Retinal pigment epithelial cell (primary cell): Measurements from ENCODE around the gene MAGI2.
A peak's percentile ranks its signal among the peaks of the same experiment; 100 is the strongest.

Experiments
- DNase-seq: peaks from one replicate; pipeline ENCODE4 v3.0.0-alpha.2; 2010; ENCODE audit warnings: low read depth
- H3K4me3 ChIP-seq: 2 replicates; pipeline ENCODE4 v1.5.1; 2011; ENCODE audit warnings: mild to moderate bottlenecking, low read length, control low read depth, moderate library complexity
- CTCF ChIP-seq: conservative IDR thresholded peaks from 2 replicates; pipeline ENCODE4 v1.5.1; 2011; ENCODE audit warnings: low read depth, low read length, control low read depth, inconsistent platforms

Gene MAGI2

GRCh38 chr7:79199961-79200360, 253.5 kb downstream of the MAGI2 start:
- H3K4me3 ChIP-seq = no peak overlapping the region
- no peak for TF ChIP-seq CTCF
- peak; percentile 50 for DNase-seq

GRCh38 chr7:79199266-79199665, 254.2 kb downstream of the MAGI2 start:
- no peak overlapping the region for H3K4me3 ChIP-seq
- no peak for TF ChIP-seq CTCF
- DNase-seq = no peak

GRCh38 chr7:79185605-79186004, 267.9 kb downstream of the MAGI2 start:
- TF ChIP-seq CTCF = no peak
- no peak overlapping the region for H3K4me3 ChIP-seq
- DNase-seq = no peak

GRCh38 chr7:79182283-79182682, 271.2 kb downstream of the MAGI2 start:
- TF ChIP-seq CTCF = no peak
- DNase-seq = peak; percentile 75
- H3K4me3 ChIP-seq = no peak overlapping the region

- no peak overlapping the region for H3K4me3 ChIP-seq
- DNase-seq = no peak
- no peak for TF ChIP-seq CTCF
Observed at GRCh38 chr7:79180533-79180932, 272.9 kb downstream of the MAGI2 start.

- no peak overlapping the region for H3K4me3 ChIP-seq
- no peak for DNase-seq
- peak; percentile 73 for TF ChIP-seq CTCF
Observed at GRCh38 chr7:79176859-79177477, 276.5 kb downstream of the MAGI2 start.

- H3K4me3 ChIP-seq = no peak overlapping the region
- no peak for TF ChIP-seq CTCF
- no peak for DNase-seq
Observed at GRCh38 chr7:79175374-79175773, 278.1 kb downstream of the MAGI2 start.
